Activated CD4-positive, alpha-beta T cell treated with anti-CD3 and anti-CD28 coated beads, Interleukin-2, amount 10 ng/mL, durations not matched to agents 7 days and 5 days (primary cell): ENCODE measurements around the gene ERFE. TPM values are rescaled to one million over a fixed set of nuclear protein-coding genes. Genes with fewer than 3 reads are reported as not detected.

Source experiments
- CTCF ChIA-PET: fragments of 350-600 bp; sonication (Branson Sonifier 250); formaldehyde crosslinking; loops from one replicate; lab custom pipeline; 2021; ENCODE audit warnings: antibody characterized with exemption; lab: Charles Lee
- POLR2A ChIA-PET: fragments of 350-600 bp; sonication (Branson Sonifier 250); formaldehyde crosslinking; loops from one replicate; lab custom pipeline; 2021; ENCODE audit warnings: antibody characterized with exemption; lab: Charles Lee
- DNase-seq: peaks from one replicate; pipeline ENCODE4 v3.0.0-alpha.2; 2020
- H3K27ac Mint-ChIP-seq: one replicate; pipeline ENCODE4 v1.8.0; 2021; ENCODE audit warnings: mild to moderate bottlenecking, moderate library complexity, mixed read lengths
- H3K27me3 Mint-ChIP-seq: one replicate; pipeline ENCODE4 v1.8.0; 2021; ENCODE audit warnings: mixed read lengths
- H3K36me3 Mint-ChIP-seq: one replicate; pipeline ENCODE4 v1.8.0; 2021; ENCODE audit warnings: low read depth, mixed read lengths
- H3K4me1 Mint-ChIP-seq: one replicate; pipeline ENCODE4 v1.8.0; 2021; ENCODE audit warnings: mixed read lengths
- H3K4me3 Mint-ChIP-seq: one replicate; pipeline ENCODE4 v1.8.0; 2021; ENCODE audit warnings: mild to moderate bottlenecking, moderate library complexity, mixed read lengths
- H3K9me3 Mint-ChIP-seq: one replicate; pipeline ENCODE4 v1.8.0; 2021; ENCODE audit warnings: mixed read lengths
- total RNA-seq, 2 experiments: library from RNA; stranded (reverse); gene quantifications; one replicate each; pipeline ENCODE4 v1.2.3, GENCODE V29; 2021

ERFE gene
- total RNA-seq, 2 experiments from 2014 or later: not detected

GRCh38 chr2:238130111-238130695 lies 28.6 kb upstream of the ERFE start:
- Mint-ChIP-seq H3K36me3 (no peaks in the 10 kb centered on the region), H3K27me3 (no peaks in the 10 kb centered on the region)
- POLR2A ChIA-PET: no interaction called here

GRCh38 chr2:238130696-238131628 lies 27.8 kb upstream of the ERFE start:
- H3K4me3 Mint-ChIP-seq: no peak overlapping the region
- H3K36me3 Mint-ChIP-seq: no peaks in the 10 kb centered on the region
- H3K9me3 Mint-ChIP-seq: no peaks in the 10 kb centered on the region
- no peaks in the 10 kb centered on the region for H3K27me3 Mint-ChIP-seq
- H3K27ac Mint-ChIP-seq: no peak overlapping the region
- DNase-seq: no peak
- ChIA-PET CTCF (no interaction called here), POLR2A (no interaction called here)
- H3K4me1 Mint-ChIP-seq: no peaks in the 10 kb centered on the region

More at GRCh38 chr2:238130111-238130695, 28.6 kb upstream of the ERFE start:
- CTCF ChIA-PET: interaction anchor here (0.6 kb wide), 1 partner anchor 127 kb away, joined by 4 read pairs; no protein-coding TSS in a partner anchor
- Mint-ChIP-seq H3K27ac (no peak overlapping the region), H3K4me3 (no peak overlapping the region), H3K9me3 (no peaks in the 10 kb centered on the region), H3K4me1 (no peaks in the 10 kb centered on the region)
- no peak for DNase-seq

- DNase-seq: no peak
- POLR2A ChIA-PET: no interaction called here
- no peak overlapping the region for H3K27ac Mint-ChIP-seq
- no peaks in the 10 kb centered on the region for H3K36me3 Mint-ChIP-seq
- no peak overlapping the region for H3K4me3 Mint-ChIP-seq
- no peaks in the 10 kb centered on the region for H3K9me3 Mint-ChIP-seq
- H3K27me3 Mint-ChIP-seq: no peaks in the 10 kb centered on the region
- H3K4me1 Mint-ChIP-seq: no peaks in the 10 kb centered on the region
- CTCF ChIA-PET: no interaction called here
These were observed 26.9 kb upstream of the ERFE start for GRCh38 chr2:238131761-238132462.

GRCh38 chr2:238132463-238133450 lies 26.0 kb upstream of the ERFE start:
- no peaks in the 10 kb centered on the region for H3K9me3 Mint-ChIP-seq
- H3K27ac Mint-ChIP-seq: no peak overlapping the region
- ChIA-PET CTCF (no interaction called here), POLR2A (no interaction called here)
- no peak overlapping the region for H3K4me3 Mint-ChIP-seq
- no peaks in the 10 kb centered on the region for H3K36me3 Mint-ChIP-seq
- H3K4me1 Mint-ChIP-seq: no peaks in the 10 kb centered on the region
- no peak for DNase-seq
- no peaks in the 10 kb centered on the region for H3K27me3 Mint-ChIP-seq

GRCh38 chr2:238133499-238134392 lies 25.0 kb upstream of the ERFE start:
- ChIA-PET POLR2A (interaction anchor here (0.6 kb wide), 1 partner anchor 255 kb away, joined by 3 read pairs; no protein-coding TSS in a partner anchor), CTCF (interaction anchor here (1.0 kb wide), 1 partner anchor 57 kb away, joined by 5 read pairs; no protein-coding TSS in a partner anchor)
- Mint-ChIP-seq H3K9me3 (no peaks in the 10 kb centered on the region), H3K4me1 (no peaks in the 10 kb centered on the region), H3K4me3 (no peak overlapping the region), H3K36me3 (no peaks in the 10 kb centered on the region), H3K27ac (no peak overlapping the region), H3K27me3 (no peaks in the 10 kb centered on the region)
- DNase-seq: no peak

- Mint-ChIP-seq H3K9me3 (no peaks in the 10 kb centered on the region), H3K4me1 (no peaks in the 10 kb centered on the region), H3K27me3 (no peaks in the 10 kb centered on the region), H3K27ac (no peak overlapping the region), H3K4me3 (no peak overlapping the region), H3K36me3 (no peaks in the 10 kb centered on the region)
- DNase-seq: no peak
- POLR2A ChIA-PET: interaction anchor here (0.6 kb wide), 1 partner anchor 254 kb away, joined by 3 read pairs; no protein-coding TSS in a partner anchor
- CTCF ChIA-PET: interaction anchor here (1.0 to 1.9 kb wide), 2 partner anchors 56 to 211 kb away, joined by 4 to 5 read pairs; no protein-coding TSS in a partner anchor
These were observed 24.4 kb upstream of the ERFE start for GRCh38 chr2:238134393-238134785.

GRCh38 chr2:238135601-238136150 lies 23.1 kb upstream of the ERFE start:
- CTCF ChIA-PET: interaction anchor here (0.8 to 1.9 kb wide), 2 partner anchors 10 to 213 kb away, joined by 3 to 4 read pairs; no protein-coding TSS in a partner anchor
- Mint-ChIP-seq H3K36me3 (no peaks in the 10 kb centered on the region), H3K27ac (no peak overlapping the region), H3K4me3 (no peak overlapping the region), H3K4me1 (no peaks in the 10 kb centered on the region), H3K27me3 (no peaks in the 10 kb centered on the region), H3K9me3 (no peaks in the 10 kb centered on the region)
- POLR2A ChIA-PET: no interaction called here
- no peak for DNase-seq

GRCh38 chr2:238136820-238137537 lies 21.8 kb upstream of the ERFE start:
- no peaks in the 10 kb centered on the region for H3K9me3 Mint-ChIP-seq
- no peak for DNase-seq
- no peaks in the 10 kb centered on the region for H3K36me3 Mint-ChIP-seq
- H3K27ac Mint-ChIP-seq: no peak overlapping the region
- no peak overlapping the region for H3K4me3 Mint-ChIP-seq
- ChIA-PET CTCF (interaction anchor here (0.7 to 1.1 kb wide), 2 partner anchors 38 to 279 kb away, joined by 4 read pairs; no protein-coding TSS in a partner anchor), POLR2A (no interaction called here)
- no peaks in the 10 kb centered on the region for H3K27me3 Mint-ChIP-seq
- peaks cover 3% of the 10 kb centered on the region for H3K4me1 Mint-ChIP-seq

GRCh38 chr2:238137885-238138284 lies 20.9 kb upstream of the ERFE start:
- Mint-ChIP-seq H3K27me3 (no peaks in the 10 kb centered on the region), H3K27ac (no peak overlapping the region), H3K9me3 (no peaks in the 10 kb centered on the region), H3K4me1 (peaks cover 3% of the 10 kb centered on the region), H3K36me3 (no peaks in the 10 kb centered on the region), H3K4me3 (no peak overlapping the region)
- DNase-seq: no peak
- ChIA-PET CTCF (interaction anchor here (1.1 kb wide), 1 partner anchor 280 kb away, joined by 4 read pairs; no protein-coding TSS in a partner anchor), POLR2A (no interaction called here)

GRCh38 chr2:238138331-238139195 lies 20.2 kb upstream of the ERFE start, which contains the start of gene KLHL30:
Gene KLHL30 (plus strand): TSS chr2:238138668. CDS start chr2:238140755, 2,087 bp downstream.
- no peak within 1 kb of the TSS for H3K4me3 Mint-ChIP-seq
- no peaks in the 10 kb centered on the region for H3K9me3 Mint-ChIP-seq
- ChIA-PET CTCF (no interaction called here), POLR2A (no interaction called here)
- no peak for DNase-seq
- H3K4me1 Mint-ChIP-seq: peaks cover 3% of the 10 kb centered on the region
- no peaks in the 10 kb centered on the region for H3K36me3 Mint-ChIP-seq
- no peaks in the 10 kb centered on the region for H3K27me3 Mint-ChIP-seq
- H3K27ac Mint-ChIP-seq: no peak within 1 kb of the TSS
